DMS153 treated with DMSO at 0.1 percent for 48 hours (cell line): ENCODE data around the gene AGBL3.
A peak's percentile ranks its signal among the peaks of the same experiment; 100 is the strongest.
"Not testable (repeated sequence)": the region's sequence is repeated elsewhere in the genome, so short reads cannot be mapped to it uniquely, and the experiment has no call there.

Experiments
- DNase-seq: peaks from one replicate; lab custom pipeline; 2025; ENCODE audit not compliant: unreplicated experiment; lab: John Stamatoyannopoulos, UW

The AGBL3 gene

GRCh38 chr7:134963036-134963435 lies 23.3 kb upstream of the AGBL3 start:
- no peak for DNase-seq

- peak; percentile 57 for DNase-seq
These were observed 19.6 kb upstream of the AGBL3 start for GRCh38 chr7:134966691-134967090.

- no peak for DNase-seq
These were observed 18.2 kb upstream of the AGBL3 start for GRCh38 chr7:134968110-134968509.

GRCh38 chr7:134981645-134982044 lies 4.7 kb upstream of the AGBL3 start:
- not testable (repeated sequence) for DNase-seq

GRCh38 chr7:134985894-134986362 lies 380 bp upstream of the AGBL3 start:
- DNase-seq, result no peak

- no peak for DNase-seq
These were observed 1.9 kb downstream of the AGBL3 start for GRCh38 chr7:134988161-134988560.

- DNase-seq, result no peak
These were observed 5.4 kb downstream of the AGBL3 start for GRCh38 chr7:134991469-134992339.

GRCh38 chr7:134992626-134993179 lies 6.4 kb downstream of the AGBL3 start:
- DNase-seq, result no peak

GRCh38 chr7:134993877-134994456 lies 7.7 kb downstream of the AGBL3 start:
- DNase-seq, result no peak

GRCh38 chr7:134995239-134996096 lies 9.2 kb downstream of the AGBL3 start:
- DNase-seq, result no peak

GRCh38 chr7:134996097-134996550 lies 9.8 kb downstream of the AGBL3 start:
- DNase-seq, result no peak

GRCh38 chr7:134997214-134997885 lies 11.0 kb downstream of the AGBL3 start:
- DNase-seq, result no peak

- no peak for DNase-seq
These were observed 12.8 kb downstream of the AGBL3 start for GRCh38 chr7:134999136-134999535.

- DNase-seq, result no peak
These were observed 15.3 kb downstream of the AGBL3 start for GRCh38 chr7:135001390-135002165.

- DNase-seq, result no peak
These were observed 25.9 kb downstream of the AGBL3 start for GRCh38 chr7:135012229-135012628.

GRCh38 chr7:135023622-135024021 lies 37.3 kb downstream of the AGBL3 start:
- no peak for DNase-seq

- DNase-seq, result no peak
These were observed 48.9 kb downstream of the AGBL3 start for GRCh38 chr7:135035252-135035651.

- DNase-seq, result not testable (repeated sequence)
These were observed 80.7 kb downstream of the AGBL3 start for GRCh38 chr7:135067017-135067416.

- DNase-seq, result no peak
These were observed 87.8 kb downstream of the AGBL3 start for GRCh38 chr7:135074096-135074495.

- no peak for DNase-seq
These were observed 88.2 kb downstream of the AGBL3 start for GRCh38 chr7:135074531-135074930.
